Measurements from ENCODE around the gene ATF5.
"Not testable (repeated sequence)": the region's sequence is repeated elsewhere in the genome, so short reads cannot be mapped to it uniquely, and the experiment has no call there.

ATF5 gene

DNA sequence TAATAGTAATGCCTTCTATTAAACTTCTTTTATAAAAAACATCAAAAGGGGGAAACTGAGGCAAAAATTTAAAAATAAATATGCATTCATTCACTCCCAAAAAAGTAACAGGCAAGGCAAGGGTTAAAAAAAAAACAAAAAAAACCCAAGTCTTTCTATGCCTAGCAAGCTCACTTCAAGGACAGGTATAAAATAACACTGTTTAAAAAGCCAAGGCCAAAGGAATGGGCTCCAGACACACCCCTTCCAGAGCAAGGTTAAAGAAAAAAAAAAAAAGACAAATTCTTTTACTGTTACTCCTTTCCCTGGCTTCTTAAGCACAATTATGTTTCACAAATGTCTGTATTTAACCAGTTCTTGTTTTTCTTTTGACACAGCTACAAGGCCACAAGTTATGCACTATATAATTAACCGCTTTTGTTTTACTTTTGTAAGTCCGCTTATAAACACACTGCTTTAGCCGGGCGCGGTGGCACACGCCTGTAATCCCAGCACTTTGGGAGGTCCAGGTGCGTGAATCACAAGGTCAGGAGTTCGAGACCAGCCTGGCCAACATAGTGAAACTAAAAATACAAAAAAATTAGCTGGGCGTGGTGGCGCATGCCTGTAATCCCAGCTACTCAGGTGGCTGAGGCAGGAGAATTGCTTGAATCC is 28.4 kb downstream of the ATF5 start:
- H2BK12ac ChIP-seq (ENCODE audit: low read length in 2 of 2) = no peak overlapping the region
- H4K8ac ChIP-seq (ENCODE audit: low read length) = no peak overlapping the region
- H3K27me3 ChIP-seq (ENCODE audit: control insufficient read depth in 1 of 2, insufficient read depth in 1 of 2, low read length in 2 of 2) = peaks cover 7 to 63% of the 10 kb centered on the region in 2 experiments
- H3K9me3 ChIP-seq (ENCODE audit: control insufficient read depth, low read length) = no peaks in the 10 kb centered on the region
- H3K14ac ChIP-seq (ENCODE audit: low read length in 2 of 2) = no peak overlapping the region
- no peak overlapping the region for H2AFZ ChIP-seq (ENCODE audit: low read depth, low read length)
- no peaks in the 10 kb centered on the region for H3K36me3 ChIP-seq (ENCODE audit: control insufficient read depth in 1 of 2, insufficient read depth in 2 of 2, low read depth in 1 of 2, low read length in 2 of 2)
- no peak for DNase-seq
- H2BK5ac ChIP-seq (ENCODE audit: low read depth, low read length, poor library complexity, severe bottlenecking) = no peak overlapping the region
- no peak overlapping the region for H3K4me3 ChIP-seq (ENCODE audit: insufficient read depth in 1 of 2, low read depth in 1 of 2, low read length in 2 of 2)
- H2BK120ac ChIP-seq (ENCODE audit: low read depth, low read length) = no peak overlapping the region
- H3K79me1 ChIP-seq (replicated peaks; ENCODE audit: low read length, poor library complexity, severe bottlenecking) = no peaks in the 10 kb centered on the region
- no peak overlapping the region for H4K91ac ChIP-seq (ENCODE audit: low read length)
- no peak overlapping the region for H3K9ac ChIP-seq (ENCODE audit: low read length)
- H3K4me2 ChIP-seq (ENCODE audit: low read length, poor library complexity, severe bottlenecking) = no peak overlapping the region
- WGBS = 91% methylated on average over 10 of the region's 10 CpGs
- H2BK15ac ChIP-seq (ENCODE audit: low read depth, poor library complexity, severe bottlenecking) = no peak overlapping the region
- H3K18ac ChIP-seq (ENCODE audit: low read depth in 1 of 2, low read length in 2 of 2) = no peak overlapping the region
- no peaks in the 10 kb centered on the region for H3K4me1 ChIP-seq (ENCODE audit: control insufficient read depth, insufficient read depth, low read depth, low read length)
- no peak overlapping the region for H2AK5ac ChIP-seq (ENCODE audit: low read length, severe bottlenecking)
- H3K4ac ChIP-seq (ENCODE audit: low read depth in 1 of 2, low read length in 2 of 2) = no peak overlapping the region
- H3K27ac ChIP-seq (ENCODE audit: low read length, poor library complexity, severe bottlenecking) = no peak overlapping the region
- no peak overlapping the region for H3K23ac ChIP-seq (ENCODE audit: low read length in 2 of 2)

DNA sequence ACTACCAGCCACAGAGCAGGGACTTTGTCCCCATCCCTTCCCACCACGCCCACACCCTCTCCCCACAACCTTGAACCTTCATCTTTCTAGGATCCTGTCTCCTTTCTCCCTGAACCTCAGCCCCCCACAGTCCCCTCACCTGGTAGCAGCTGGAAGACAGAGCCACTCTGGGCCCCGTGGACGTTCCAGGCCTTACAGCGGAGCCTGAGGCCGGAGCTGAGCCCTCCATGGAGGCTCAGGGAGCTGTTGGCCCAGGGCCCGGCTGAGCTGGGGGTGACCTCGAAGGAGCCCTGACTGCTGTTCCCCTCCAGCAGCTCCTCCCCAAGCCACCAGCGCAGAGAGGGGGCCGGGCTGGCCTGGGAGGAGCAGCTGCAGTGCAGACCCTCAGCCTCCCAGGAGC is 29.1 kb downstream of the ATF5 start:
- not testable (repeated sequence) for H2BK12ac ChIP-seq (ENCODE audit: low read length in 2 of 2); H3K23ac ChIP-seq (ENCODE audit: low read length in 2 of 2); H2AFZ ChIP-seq (ENCODE audit: low read depth, low read length); H2BK5ac ChIP-seq (ENCODE audit: low read depth, low read length, poor library complexity, severe bottlenecking); H3K4me1 ChIP-seq (ENCODE audit: control insufficient read depth, insufficient read depth, low read depth, low read length); H3K4me3 ChIP-seq (ENCODE audit: insufficient read depth in 1 of 2, low read depth in 1 of 2, low read length in 2 of 2); H2BK120ac ChIP-seq (ENCODE audit: low read depth, low read length); H3K9me3 ChIP-seq (ENCODE audit: control insufficient read depth, low read length); H3K27ac ChIP-seq (ENCODE audit: low read length, poor library complexity, severe bottlenecking); H3K79me1 ChIP-seq (replicated peaks; ENCODE audit: low read length, poor library complexity, severe bottlenecking); H4K91ac ChIP-seq (ENCODE audit: low read length); H3K9ac ChIP-seq (ENCODE audit: low read length); H3K14ac ChIP-seq (ENCODE audit: low read length in 2 of 2); H3K4me2 ChIP-seq (ENCODE audit: low read length, poor library complexity, severe bottlenecking); DNase-seq; H2AK5ac ChIP-seq (ENCODE audit: low read length, severe bottlenecking); H2BK15ac ChIP-seq (ENCODE audit: low read depth, poor library complexity, severe bottlenecking); H3K36me3 ChIP-seq (ENCODE audit: control insufficient read depth in 1 of 2, insufficient read depth in 2 of 2, low read depth in 1 of 2, low read length in 2 of 2); H3K18ac ChIP-seq (ENCODE audit: low read depth in 1 of 2, low read length in 2 of 2); H3K4ac ChIP-seq (ENCODE audit: low read depth in 1 of 2, low read length in 2 of 2); H4K8ac ChIP-seq (ENCODE audit: low read length)
- 75% methylated on average over 6 of the region's 9 CpGs for WGBS
- H3K27me3 ChIP-seq (ENCODE audit: control insufficient read depth in 1 of 2, insufficient read depth in 1 of 2, low read length in 2 of 2) = peaks cover 5 to 55% of the 10 kb centered on the region in 2 experiments

DNA sequence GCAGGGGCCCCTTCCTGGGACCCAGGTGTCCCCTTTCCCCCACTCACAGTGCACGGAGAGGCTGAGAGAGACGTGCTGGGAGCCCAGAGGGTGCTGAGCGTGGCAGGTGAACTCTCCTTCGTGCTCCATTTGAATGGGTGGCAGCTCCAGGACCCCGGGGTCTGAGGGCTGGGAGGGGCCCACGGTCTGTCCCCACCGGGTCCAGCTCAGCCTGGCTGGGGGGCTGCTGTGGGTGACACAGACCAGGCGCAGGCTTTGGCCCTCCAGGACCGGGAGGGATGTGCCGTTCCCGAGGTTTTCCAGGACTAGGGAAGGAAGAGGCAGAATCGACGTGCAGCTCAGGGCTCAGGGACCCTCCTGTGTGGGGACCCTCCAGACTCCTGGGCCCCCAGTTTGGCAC is 29.6 kb downstream of the ATF5 start:
- H2BK120ac ChIP-seq (ENCODE audit: low read depth, low read length); H3K4me2 ChIP-seq (ENCODE audit: low read length, poor library complexity, severe bottlenecking); H3K4me1 ChIP-seq (ENCODE audit: control insufficient read depth, insufficient read depth, low read depth, low read length); DNase-seq; H2BK12ac ChIP-seq (ENCODE audit: low read length in 2 of 2); H4K91ac ChIP-seq (ENCODE audit: low read length); H3K14ac ChIP-seq (ENCODE audit: low read length in 2 of 2); H3K79me1 ChIP-seq (replicated peaks; ENCODE audit: low read length, poor library complexity, severe bottlenecking); H2BK5ac ChIP-seq (ENCODE audit: low read depth, low read length, poor library complexity, severe bottlenecking); H3K4me3 ChIP-seq (ENCODE audit: insufficient read depth in 1 of 2, low read depth in 1 of 2, low read length in 2 of 2); H3K18ac ChIP-seq (ENCODE audit: low read depth in 1 of 2, low read length in 2 of 2); H3K4ac ChIP-seq (ENCODE audit: low read depth in 1 of 2, low read length in 2 of 2); H3K9ac ChIP-seq (ENCODE audit: low read length); H4K8ac ChIP-seq (ENCODE audit: low read length); H2BK15ac ChIP-seq (ENCODE audit: low read depth, poor library complexity, severe bottlenecking); H3K9me3 ChIP-seq (ENCODE audit: control insufficient read depth, low read length); H3K27ac ChIP-seq (ENCODE audit: low read length, poor library complexity, severe bottlenecking); H2AFZ ChIP-seq (ENCODE audit: low read depth, low read length); H2AK5ac ChIP-seq (ENCODE audit: low read length, severe bottlenecking); H3K36me3 ChIP-seq (ENCODE audit: control insufficient read depth in 1 of 2, insufficient read depth in 2 of 2, low read depth in 1 of 2, low read length in 2 of 2): not testable (repeated sequence)
- Histone ChIP-seq H3K27me3 (ENCODE audit: control insufficient read depth in 1 of 2, insufficient read depth in 1 of 2, low read length in 2 of 2) (peaks cover under 1 to 51% of the 10 kb centered on the region in 2 experiments), H3K23ac (ENCODE audit: low read length in 2 of 2) (peak overlapping the region in 1 of 2 experiments; percentile 40)
- WGBS = 69% methylated on average over 10 of the region's 13 CpGs

DNA sequence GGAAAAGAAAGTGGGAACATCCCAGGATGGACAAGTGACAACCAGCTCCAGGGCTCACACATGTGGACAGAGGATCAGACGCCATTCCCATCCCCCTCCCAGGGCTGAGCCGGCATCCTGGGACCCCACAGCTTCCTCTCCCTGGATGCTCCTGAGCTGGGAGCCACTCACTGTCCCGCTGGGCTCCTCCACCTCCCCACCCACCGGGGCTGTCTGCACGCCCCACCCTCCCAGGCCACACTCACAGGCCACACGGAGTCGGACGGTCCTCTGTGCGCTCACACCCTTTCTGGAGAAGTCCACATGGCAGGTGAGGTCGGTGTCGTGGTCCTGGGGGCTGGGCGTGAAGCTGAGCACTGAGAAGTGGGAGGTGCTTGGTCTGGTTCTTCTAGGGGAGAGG is 30.9 kb downstream of the ATF5 start:
- H3K9ac ChIP-seq (ENCODE audit: low read length); H2AFZ ChIP-seq (ENCODE audit: low read depth, low read length); H4K8ac ChIP-seq (ENCODE audit: low read length); H3K4me1 ChIP-seq (ENCODE audit: control insufficient read depth, insufficient read depth, low read depth, low read length); H3K79me1 ChIP-seq (replicated peaks; ENCODE audit: low read length, poor library complexity, severe bottlenecking); H2BK12ac ChIP-seq (ENCODE audit: low read length in 2 of 2); H2BK120ac ChIP-seq (ENCODE audit: low read depth, low read length); H3K27ac ChIP-seq (ENCODE audit: low read length, poor library complexity, severe bottlenecking); H4K91ac ChIP-seq (ENCODE audit: low read length); H2AK5ac ChIP-seq (ENCODE audit: low read length, severe bottlenecking); H3K14ac ChIP-seq (ENCODE audit: low read length in 2 of 2); H2BK5ac ChIP-seq (ENCODE audit: low read depth, low read length, poor library complexity, severe bottlenecking); H3K23ac ChIP-seq (ENCODE audit: low read length in 2 of 2); H2BK15ac ChIP-seq (ENCODE audit: low read depth, poor library complexity, severe bottlenecking); H3K36me3 ChIP-seq (ENCODE audit: control insufficient read depth in 1 of 2, insufficient read depth in 2 of 2, low read depth in 1 of 2, low read length in 2 of 2); H3K4ac ChIP-seq (ENCODE audit: low read depth in 1 of 2, low read length in 2 of 2); H3K9me3 ChIP-seq (ENCODE audit: control insufficient read depth, low read length); H3K4me2 ChIP-seq (ENCODE audit: low read length, poor library complexity, severe bottlenecking); H3K18ac ChIP-seq (ENCODE audit: low read depth in 1 of 2, low read length in 2 of 2); DNase-seq; H3K4me3 ChIP-seq (ENCODE audit: insufficient read depth in 1 of 2, low read depth in 1 of 2, low read length in 2 of 2): not testable (repeated sequence)
- H3K27me3 ChIP-seq (ENCODE audit: control insufficient read depth in 1 of 2, insufficient read depth in 1 of 2, low read length in 2 of 2) = peaks cover 0 to 42% of the 10 kb centered on the region in 2 experiments
- no CpG with 5 or more reads among the region's 12 CpGs for WGBS
